ENCODE results near the gene SKIC3. TPM values are rescaled to one million over a fixed set of nuclear protein-coding genes. Genes with fewer than 3 reads are reported as not detected.

SKIC3 gene
- total and polyA plus RNA-seq, 8 donors, result 12.5 to 181 (median 43.4) TPM

DNA sequence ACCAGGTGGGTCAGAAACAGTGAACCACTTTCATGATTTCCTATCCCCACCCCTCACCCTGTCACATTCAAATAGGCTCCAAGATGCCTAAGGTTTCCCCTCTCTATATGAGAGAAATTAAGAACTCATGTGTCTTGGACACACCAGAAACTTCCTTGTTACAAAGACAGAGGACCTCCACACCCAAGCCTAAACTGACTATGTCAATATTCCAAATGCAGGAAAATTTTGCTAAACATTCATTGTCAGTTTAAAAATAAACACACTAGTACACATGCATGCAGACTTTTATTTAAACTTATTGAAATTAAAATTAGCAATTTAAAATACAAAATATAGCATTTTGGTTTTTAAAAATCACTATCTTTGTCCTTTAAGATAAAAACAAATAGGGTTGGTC is 26.2 kb downstream of the SKIC3 start:
- no peaks in the 10 kb centered on the region for H3K27me3 ChIP-seq
- H3K27ac ChIP-seq, result no peak overlapping the region
- H3K4me1 ChIP-seq, result no peaks in the 10 kb centered on the region
- intact Hi-C loops (cut with DNase I; ENCODE audit: low total_unique reads), result no loop called here
- no peak for DNase-seq
- no peak overlapping the region for H3K4me3 ChIP-seq
- TF ChIP-seq POLR2A (IDR thresholded peaks at IDR 0.05), result no peak
- TF ChIP-seq POLR2AphosphoS5 (IDR thresholded peaks at IDR 0.05), result no peak
- TF ChIP-seq, protein P1, sequence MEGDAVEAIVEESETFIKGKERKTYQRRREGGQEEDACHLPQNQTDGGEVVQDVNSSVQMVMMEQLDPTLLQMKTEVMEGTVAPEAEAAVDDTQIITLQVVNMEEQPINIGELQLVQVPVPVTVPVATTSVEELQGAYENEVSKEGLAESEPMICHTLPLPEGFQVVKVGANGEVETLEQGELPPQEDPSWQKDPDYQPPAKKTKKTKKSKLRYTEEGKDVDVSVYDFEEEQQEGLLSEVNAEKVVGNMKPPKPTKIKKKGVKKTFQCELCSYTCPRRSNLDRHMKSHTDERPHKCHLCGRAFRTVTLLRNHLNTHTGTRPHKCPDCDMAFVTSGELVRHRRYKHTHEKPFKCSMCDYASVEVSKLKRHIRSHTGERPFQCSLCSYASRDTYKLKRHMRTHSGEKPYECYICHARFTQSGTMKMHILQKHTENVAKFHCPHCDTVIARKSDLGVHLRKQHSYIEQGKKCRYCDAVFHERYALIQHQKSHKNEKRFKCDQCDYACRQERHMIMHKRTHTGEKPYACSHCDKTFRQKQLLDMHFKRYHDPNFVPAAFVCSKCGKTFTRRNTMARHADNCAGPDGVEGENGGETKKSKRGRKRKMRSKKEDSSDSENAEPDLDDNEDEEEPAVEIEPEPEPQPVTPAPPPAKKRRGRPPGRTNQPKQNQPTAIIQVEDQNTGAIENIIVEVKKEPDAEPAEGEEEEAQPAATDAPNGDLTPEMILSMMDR (IDR thresholded peaks at IDR 0.05), result no peak
- TF ChIP-seq EP300 (IDR thresholded peaks at IDR 0.05), result no peak
- H3K9me3 ChIP-seq, result no peaks in the 10 kb centered on the region
- peaks cover 16 to 85% (median 69%) of the 10 kb centered on the region in 4 donors for H3K36me3 ChIP-seq

GRCh38 chr5:95526871-95527270 is 27.9 kb downstream of the SKIC3 start:
- no peaks in the 10 kb centered on the region for H3K27me3 ChIP-seq
- H3K36me3 ChIP-seq, result peaks cover 17 to 87% (median 83%) of the 10 kb centered on the region in 4 donors
- no peaks in the 10 kb centered on the region for H3K9me3 ChIP-seq
- no peaks in the 10 kb centered on the region for H3K4me1 ChIP-seq
- no peak for DNase-seq
- no peak overlapping the region for H3K27ac ChIP-seq
- intact Hi-C loops (cut with DNase I; ENCODE audit: low total_unique reads), result no loop called here
- TF ChIP-seq EP300 (IDR thresholded peaks at IDR 0.05), result no peak
- WGBS, 5 donors, result 92 to 98% (median 96%) methylated on average over 2 of the region's 2 CpGs
- no peak overlapping the region for H3K4me3 ChIP-seq

GRCh38 chr5:95524423-95524822 is 30.4 kb downstream of the SKIC3 start:
- Histone ChIP-seq H3K27ac (no peak overlapping the region), H3K27me3 (no peaks in the 10 kb centered on the region), H3K36me3 (peaks cover 12 to 97% (median 92%) of the 10 kb centered on the region in 4 donors), H3K9me3 (no peaks in the 10 kb centered on the region), H3K4me1 (no peaks in the 10 kb centered on the region), H3K4me3 (no peak overlapping the region)
- intact Hi-C loops (cut with DNase I; ENCODE audit: low total_unique reads), result no loop called here
- 76 to 86% (median 78%) methylated on average over 2 of the region's 2 CpGs for WGBS, 5 donors
- TF ChIP-seq, protein P1 (IDR thresholded peaks at IDR 0.05), result no peak
- TF ChIP-seq POLR2A (IDR thresholded peaks at IDR 0.05) (no peak), POLR2AphosphoS5 (IDR thresholded peaks at IDR 0.05) (no peak), EP300 (IDR thresholded peaks at IDR 0.05) (no peak)
- no peak for DNase-seq

DNA sequence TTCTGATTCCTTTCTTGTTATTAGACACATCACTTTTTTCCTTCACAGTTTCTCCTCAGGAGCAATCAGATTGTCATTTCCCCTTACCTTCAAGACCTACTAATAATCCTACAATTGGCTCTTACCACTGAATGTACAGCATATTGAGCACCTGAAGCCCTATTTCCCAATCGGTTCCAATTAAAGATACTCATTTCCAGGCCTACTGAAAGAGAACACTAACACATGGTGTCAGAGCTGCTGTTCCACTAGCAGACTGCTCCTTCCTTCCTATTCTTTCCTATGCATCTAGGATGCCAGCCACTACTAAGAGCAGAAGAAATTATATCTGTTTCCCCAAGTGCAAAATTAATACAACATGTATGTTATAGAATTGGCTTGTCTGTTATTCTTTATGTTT is 34.6 kb downstream of the SKIC3 start:
- no peaks in the 10 kb centered on the region for H3K4me1 ChIP-seq
- TF ChIP-seq, protein P1 (IDR thresholded peaks at IDR 0.05), result no peak
- TF ChIP-seq EP300 (IDR thresholded peaks at IDR 0.05) (no peak), POLR2A (IDR thresholded peaks at IDR 0.05) (no peak)
- H3K27me3 ChIP-seq, result no peaks in the 10 kb centered on the region
- 88 to 100% (median 92%) methylated on average over 1 of the region's 1 CpG for whole genome bisulfite sequencing, 5 donors
- DNase-seq, result no peak
- H3K36me3 ChIP-seq, result peaks cover 10 to 97% (median 96%) of the 10 kb centered on the region in 4 donors
- no peak overlapping the region for H3K27ac ChIP-seq
- H3K4me3 ChIP-seq, result no peak overlapping the region
- no peaks in the 10 kb centered on the region for H3K9me3 ChIP-seq
- intact Hi-C loops (cut with DNase I; ENCODE audit: low total_unique reads), result no loop called here

- Histone ChIP-seq H3K4me3 (no peak overlapping the region), H3K9me3 (no peaks in the 10 kb centered on the region), H3K27ac (no peak overlapping the region), H3K27me3 (no peaks in the 10 kb centered on the region), H3K4me1 (no peaks in the 10 kb centered on the region), H3K36me3 (peaks cover 10 to 98% (median 96%) of the 10 kb centered on the region in 4 donors)
- DNase-seq, result no peak
- TF ChIP-seq, protein P1 (IDR thresholded peaks at IDR 0.05), result no peak
- TF ChIP-seq POLR2A (IDR thresholded peaks at IDR 0.05) (no peak), POLR2AphosphoS5 (IDR thresholded peaks at IDR 0.05) (no peak), EP300 (IDR thresholded peaks at IDR 0.05) (no peak)
- intact Hi-C loops (cut with DNase I; ENCODE audit: low total_unique reads), result no loop called here
- 57 to 84% (median 83%) methylated on average over 1 of the region's 1 CpG for WGBS, 5 donors
Measured at GRCh38 chr5:95519681-95520080, 35.1 kb downstream of the SKIC3 start.

Measured in stomach (tissue), 9 donors.